Upper lobe of left lung (tissue), 6 donors: ENCODE data around the gene CRISP1. TPM values are rescaled to one million over a fixed set of nuclear protein-coding genes. Genes with fewer than 3 reads are reported as not detected.

Source experiments
- ATAC-seq, 2 donors: fragments of 200-7000 bp; cut with Tn5 transposase; one replicate each; pipeline ENCODE4 v1.9.1; 2022; ENCODE audit warnings: mild to moderate bottlenecking in 2 of 2, moderate library complexity in 2 of 2; ENCODE audit not compliant: low FRiP score in 2 of 2
- DNase-seq, 2 donors: peaks; one replicate each; pipeline ENCODE4 v3.0.0-alpha.2; 2019 to 2020
- H3K27ac ChIP-seq, 4 donors: fragments of 200-600 bp; sonication (generic); one replicate each; pipeline ENCODE4 v1.5.1; 2016 to 2019
- H3K27me3 ChIP-seq, 4 donors: fragments of 200-600 bp; sonication (generic); one replicate each; pipeline ENCODE4 v1.5.1; 2017 to 2019
- H3K36me3 ChIP-seq, 4 donors: fragments of 200-600 bp; sonication (generic); one replicate each; pipeline ENCODE4 v1.5.1; 2016 to 2019
- H3K4me1 ChIP-seq, 4 donors: fragments of 200-600 bp; sonication (generic); one replicate each; pipeline ENCODE4 v1.5.1; 2018 to 2019
- H3K4me3 ChIP-seq, 4 donors: fragments of 200-600 bp; sonication (generic); one replicate each; pipeline ENCODE4 v1.5.1; 2017 to 2019; ENCODE audit warnings: mild to moderate bottlenecking in 2 of 4, moderate library complexity in 1 of 4
- H3K9me3 ChIP-seq, 4 donors: fragments of 200-600 bp; sonication (generic); one replicate each; pipeline ENCODE4 v1.5.1; 2018 to 2019
- EP300 ChIP-seq, 4 donors: sonication (generic); formaldehyde crosslinking; IDR thresholded peaks; one replicate each; pipeline ENCODE4 v1.5.1; 2017; ENCODE audit warnings: antibody characterized with exemption in 4 of 4, control low read depth in 2 of 4
- POLR2A ChIP-seq, 4 donors: fragments of 450-650 bp; IDR thresholded peaks; one replicate each; pipeline ENCODE4 v1.5.1; 2016 to 2017; ENCODE audit warnings: antibody characterized with exemption in 4 of 4, mild to moderate bottlenecking in 2 of 4
- POLR2AphosphoS5 ChIP-seq, 2 donors: sonication (generic); formaldehyde crosslinking; IDR thresholded peaks; one replicate each; pipeline ENCODE4 v1.5.1; 2017; ENCODE audit warnings: antibody characterized with exemption in 2 of 2
- WGBS, 2 donors: methylation state at CpG; one replicate each; pipeline ENCODE4 v1.1.5; 2017 to 2018; 5-methylcytosine and 5-hydroxymethylcytosine counted together
- total RNA-seq, 6 donors: library from RNA; depleted of rRNA in 4 of 6; stranded (reverse); fragments of >200 nt in 4 of 6; gene quantifications; one replicate each; pipeline versions ENCODE4 v1.1.0 to v1.2.1, GENCODE V29; 2016 to 2021
- TF ChIP-seq, protein P1 (sequence below), 6 experiments: fragments of 450-650 bp in 4 of 6; fragments of 200-600 bp in 2 of 6; sonication (generic) in 2 of 6; IDR thresholded peaks; one replicate each; pipeline ENCODE4 v1.5.1; 2016 to 2019; ENCODE audit warnings: antibody characterized with exemption in 6 of 6
- donor health status: DM: no; HTN: no; CAD: no; lungs with moderate emphysema.
- donor health status: DM: no; HTN: yes; CAD: no; lungs with severe emphysema.

Gene CRISP1
- total RNA-seq, 6 donors from 2014 or later: not detected

GRCh38 chr6:49911252-49911651 is 44.9 kb upstream of the CRISP1 start:
- TF ChIP-seq POLR2AphosphoS5 (IDR thresholded peaks at IDR 0.05) (no peak), POLR2A (IDR thresholded peaks at IDR 0.05) (no peak), EP300 (IDR thresholded peaks at IDR 0.05) (no peak)
- TF ChIP-seq, protein P1, sequence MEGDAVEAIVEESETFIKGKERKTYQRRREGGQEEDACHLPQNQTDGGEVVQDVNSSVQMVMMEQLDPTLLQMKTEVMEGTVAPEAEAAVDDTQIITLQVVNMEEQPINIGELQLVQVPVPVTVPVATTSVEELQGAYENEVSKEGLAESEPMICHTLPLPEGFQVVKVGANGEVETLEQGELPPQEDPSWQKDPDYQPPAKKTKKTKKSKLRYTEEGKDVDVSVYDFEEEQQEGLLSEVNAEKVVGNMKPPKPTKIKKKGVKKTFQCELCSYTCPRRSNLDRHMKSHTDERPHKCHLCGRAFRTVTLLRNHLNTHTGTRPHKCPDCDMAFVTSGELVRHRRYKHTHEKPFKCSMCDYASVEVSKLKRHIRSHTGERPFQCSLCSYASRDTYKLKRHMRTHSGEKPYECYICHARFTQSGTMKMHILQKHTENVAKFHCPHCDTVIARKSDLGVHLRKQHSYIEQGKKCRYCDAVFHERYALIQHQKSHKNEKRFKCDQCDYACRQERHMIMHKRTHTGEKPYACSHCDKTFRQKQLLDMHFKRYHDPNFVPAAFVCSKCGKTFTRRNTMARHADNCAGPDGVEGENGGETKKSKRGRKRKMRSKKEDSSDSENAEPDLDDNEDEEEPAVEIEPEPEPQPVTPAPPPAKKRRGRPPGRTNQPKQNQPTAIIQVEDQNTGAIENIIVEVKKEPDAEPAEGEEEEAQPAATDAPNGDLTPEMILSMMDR (IDR thresholded peaks at IDR 0.05): no peak
- WGBS, 2 donors: 79 to 81% methylated on average over 2 of the region's 2 CpGs
- ATAC-seq (no peak), DNase-seq (no peak)
- Histone ChIP-seq H3K36me3 (no peaks in the 10 kb centered on the region), H3K27ac (no peak overlapping the region), H3K9me3 (no peaks in the 10 kb centered on the region), H3K4me3 (no peak overlapping the region), H3K4me1 (no peaks in the 10 kb centered on the region), H3K27me3 (no peaks in the 10 kb centered on the region)

DNA sequence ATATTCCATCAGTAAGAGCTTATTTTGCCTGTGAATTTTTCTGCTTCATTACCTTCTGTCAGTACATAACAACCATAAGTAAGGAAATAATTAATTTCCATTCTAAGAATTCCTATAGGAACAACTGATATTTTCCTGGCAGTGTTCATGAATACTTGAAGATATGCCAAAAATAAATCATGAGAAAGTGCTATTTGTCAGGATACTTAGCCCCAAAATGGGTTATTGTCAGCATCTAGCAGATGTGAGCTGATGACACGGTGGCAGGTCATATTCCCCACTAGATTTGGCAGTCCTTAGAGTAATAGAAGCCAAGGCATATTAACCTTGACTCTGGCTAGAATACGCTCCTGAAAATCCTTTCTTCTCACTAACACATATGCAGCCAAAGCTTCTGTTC is 43.2 kb upstream of the CRISP1 start:
- no peaks in the 10 kb centered on the region for H3K4me1 ChIP-seq
- H3K27me3 ChIP-seq: no peaks in the 10 kb centered on the region
- DNase-seq (no peak), ATAC-seq (no peak)
- H3K27ac ChIP-seq: no peak overlapping the region
- 51 to 67% methylated on average over 2 of the region's 2 CpGs for WGBS, 2 donors
- H3K36me3 ChIP-seq: no peaks in the 10 kb centered on the region
- no peak overlapping the region for H3K4me3 ChIP-seq
- H3K9me3 ChIP-seq: no peaks in the 10 kb centered on the region
- TF ChIP-seq, protein P1 (IDR thresholded peaks at IDR 0.05): no peak

GRCh38 chr6:49906526-49906925 is 40.2 kb upstream of the CRISP1 start:
- TF ChIP-seq EP300 (IDR thresholded peaks at IDR 0.05) (no peak), POLR2AphosphoS5 (IDR thresholded peaks at IDR 0.05) (peak in 1 of 2 donors; percentile 36), POLR2A (IDR thresholded peaks at IDR 0.05) (no peak)
- TF ChIP-seq, protein P1 (IDR thresholded peaks at IDR 0.05): no peak
- no peak for DNase-seq
- Histone ChIP-seq H3K9me3 (no peaks in the 10 kb centered on the region), H3K27me3 (no peaks in the 10 kb centered on the region), H3K4me1 (no peaks in the 10 kb centered on the region), H3K36me3 (no peaks in the 10 kb centered on the region), H3K4me3 (no peak overlapping the region), H3K27ac (no peak overlapping the region)
- WGBS, 2 donors: 42 to 52% methylated on average over 1 of the region's 1 CpG
- ATAC-seq: no peak

GRCh38 chr6:49905296-49905695 is 39.0 kb upstream of the CRISP1 start:
- no peak for ATAC-seq

GRCh38 chr6:49902856-49903255 is 36.5 kb upstream of the CRISP1 start:
- no peak for ATAC-seq

More at GRCh38 chr6:49905296-49905695, 39.0 kb upstream of the CRISP1 start:
- Histone ChIP-seq H3K36me3 (no peaks in the 10 kb centered on the region), H3K4me3 (no peak overlapping the region), H3K9me3 (no peaks in the 10 kb centered on the region), H3K4me1 (no peaks in the 10 kb centered on the region), H3K27ac (no peak overlapping the region), H3K27me3 (no peaks in the 10 kb centered on the region)
- TF ChIP-seq POLR2AphosphoS5 (IDR thresholded peaks at IDR 0.05) (no peak), POLR2A (IDR thresholded peaks at IDR 0.05) (no peak), EP300 (IDR thresholded peaks at IDR 0.05) (no peak)
- TF ChIP-seq, protein P1 (IDR thresholded peaks at IDR 0.05): no peak
- 81 to 85% methylated on average over 2 of the region's 2 CpGs for WGBS, 2 donors
- DNase-seq: no peak

More at GRCh38 chr6:49902856-49903255, 36.5 kb upstream of the CRISP1 start:
- Histone ChIP-seq H3K36me3 (no peaks in the 10 kb centered on the region), H3K4me3 (no peak overlapping the region), H3K9me3 (no peaks in the 10 kb centered on the region), H3K27me3 (no peaks in the 10 kb centered on the region), H3K27ac (no peak overlapping the region), H3K4me1 (no peaks in the 10 kb centered on the region)
- DNase-seq: no peak
- WGBS, 2 donors: 49 to 62% methylated on average over 2 of the region's 2 CpGs
- TF ChIP-seq POLR2AphosphoS5 (IDR thresholded peaks at IDR 0.05): no peak
- TF ChIP-seq, protein P1 (IDR thresholded peaks at IDR 0.05): no peak
- TF ChIP-seq EP300 (IDR thresholded peaks at IDR 0.05): no peak
- TF ChIP-seq POLR2A (IDR thresholded peaks at IDR 0.05): no peak
